Sigmoid colon (tissue), 4 donors: ENCODE data around the gene SUGP1.

Experiments used
- CTCF ChIP-seq, 4 experiments: fragments of 450-650 bp in 3 of 4; fragments of 200-600 bp in 1 of 4; IDR thresholded peaks; one replicate each; pipeline ENCODE4 v1.5.1; 2016 to 2019; ENCODE audit warnings: antibody characterized with exemption in 4 of 4, mild to moderate bottlenecking in 3 of 4, moderate library complexity in 2 of 4
- POLR2A ChIP-seq, 2 donors: fragments of 450-650 bp; IDR thresholded peaks; one replicate each; pipeline ENCODE4 v1.6.1; 2016; ENCODE audit warnings: antibody characterized with exemption in 2 of 2, mild to moderate bottlenecking in 2 of 2, moderate library complexity in 2 of 2
- POLR2AphosphoS5 ChIP-seq, 4 donors: sonication (generic); formaldehyde crosslinking; IDR thresholded peaks; one replicate each; pipeline ENCODE4 v1.6.1; 2017; ENCODE audit warnings: antibody characterized with exemption in 4 of 4

- TF ChIP-seq POLR2A (IDR thresholded peaks at IDR 0.05) = no peak
- TF ChIP-seq POLR2AphosphoS5 (IDR thresholded peaks at IDR 0.05) = no peak
- TF ChIP-seq CTCF (IDR thresholded peaks at IDR 0.05) = no peak
These were observed 57.9 kb downstream of the SUGP1 start for GRCh38 chr19:19262190-19263057.
